ENCODE data around the gene LRRK1. TPM values are rescaled to one million over a fixed set of nuclear protein-coding genes. Genes with fewer than 3 reads are reported as not detected.

Gene LRRK1
- total and polyA plus RNA-seq, 2 of the 4 experiments (the other 2 are of a cell fraction), result 3.0 to 5.8 TPM

DNA sequence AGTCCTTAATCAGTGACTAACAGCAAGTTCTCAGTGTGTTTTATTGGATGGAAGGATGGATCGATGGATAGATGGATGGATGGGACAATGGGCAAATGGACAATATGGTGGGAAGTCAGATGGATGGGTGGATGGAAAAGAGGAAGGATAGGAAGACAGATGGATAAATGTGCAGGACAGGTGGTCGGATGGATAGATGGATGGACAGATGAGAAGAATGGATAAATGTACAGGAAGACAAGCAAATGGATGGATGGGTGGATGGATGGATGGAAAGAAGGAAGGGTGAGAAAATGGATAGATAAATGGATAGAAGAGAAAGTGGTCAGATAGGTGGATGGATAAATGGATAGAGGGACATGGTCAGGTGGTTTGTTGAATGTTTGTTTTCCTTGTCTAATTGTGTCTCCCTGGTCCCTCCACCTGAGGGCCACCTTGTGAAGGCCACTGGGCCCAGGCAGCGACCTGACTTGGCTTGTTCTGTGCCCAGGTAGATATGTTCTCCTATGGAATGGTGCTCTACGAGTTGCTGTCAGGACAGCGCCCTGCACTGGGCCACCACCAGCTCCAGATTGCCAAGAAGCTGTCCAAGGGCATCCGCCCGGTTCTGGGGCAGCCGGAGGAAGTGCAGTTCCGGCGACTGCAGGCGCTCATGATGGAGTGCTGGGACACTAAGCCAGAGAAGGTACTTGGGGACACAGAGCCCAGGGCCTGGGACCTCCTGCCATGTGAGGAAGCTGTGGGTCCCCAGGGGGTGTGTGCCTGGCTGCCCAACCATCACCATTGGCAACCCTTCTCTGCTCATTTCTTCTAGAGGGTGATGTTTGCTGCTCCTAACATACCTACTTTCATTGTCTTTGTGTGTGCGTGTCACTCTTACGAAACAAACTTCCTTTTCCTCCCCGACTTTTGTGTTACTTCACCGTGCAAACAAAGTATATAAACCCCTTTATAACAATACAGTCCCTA is 137.5 kb downstream of the LRRK1 start:
- 86% methylated on average over 5 of the region's 15 CpGs; no CpG with 5 or more reads in 1 of the 2 experiments for WGBS, 2 experiments (ENCODE audit: extremely low coverage in 2 of 2, insufficient read length in 1 of 2)
- TF ChIP-seq, protein P1, sequence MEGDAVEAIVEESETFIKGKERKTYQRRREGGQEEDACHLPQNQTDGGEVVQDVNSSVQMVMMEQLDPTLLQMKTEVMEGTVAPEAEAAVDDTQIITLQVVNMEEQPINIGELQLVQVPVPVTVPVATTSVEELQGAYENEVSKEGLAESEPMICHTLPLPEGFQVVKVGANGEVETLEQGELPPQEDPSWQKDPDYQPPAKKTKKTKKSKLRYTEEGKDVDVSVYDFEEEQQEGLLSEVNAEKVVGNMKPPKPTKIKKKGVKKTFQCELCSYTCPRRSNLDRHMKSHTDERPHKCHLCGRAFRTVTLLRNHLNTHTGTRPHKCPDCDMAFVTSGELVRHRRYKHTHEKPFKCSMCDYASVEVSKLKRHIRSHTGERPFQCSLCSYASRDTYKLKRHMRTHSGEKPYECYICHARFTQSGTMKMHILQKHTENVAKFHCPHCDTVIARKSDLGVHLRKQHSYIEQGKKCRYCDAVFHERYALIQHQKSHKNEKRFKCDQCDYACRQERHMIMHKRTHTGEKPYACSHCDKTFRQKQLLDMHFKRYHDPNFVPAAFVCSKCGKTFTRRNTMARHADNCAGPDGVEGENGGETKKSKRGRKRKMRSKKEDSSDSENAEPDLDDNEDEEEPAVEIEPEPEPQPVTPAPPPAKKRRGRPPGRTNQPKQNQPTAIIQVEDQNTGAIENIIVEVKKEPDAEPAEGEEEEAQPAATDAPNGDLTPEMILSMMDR (conservative IDR thresholded peaks at IDR 0.05; ENCODE audit: low read depth, low read length), result no peak
- no peak for TF ChIP-seq MAZ (IDR thresholded peaks at IDR 0.05; ENCODE audit: borderline replicate concordance, low read depth, low read length)
- no peak for TF ChIP-seq MAFK (IDR thresholded peaks at IDR 0.05; ENCODE audit: low read depth, low read length)
- TF ChIP-seq RFX5 (IDR thresholded peaks at IDR 0.05; ENCODE audit: low read depth, low read length), result no peak
- TF ChIP-seq NFE2L2 (IDR thresholded peaks at IDR 0.05; ENCODE audit: low read depth, low read length), result no peak
- TF ChIP-seq RCOR1 (IDR thresholded peaks at IDR 0.05; ENCODE audit: insufficient replicate concordance, low read length), result no peak
- TF ChIP-seq, protein P2, sequence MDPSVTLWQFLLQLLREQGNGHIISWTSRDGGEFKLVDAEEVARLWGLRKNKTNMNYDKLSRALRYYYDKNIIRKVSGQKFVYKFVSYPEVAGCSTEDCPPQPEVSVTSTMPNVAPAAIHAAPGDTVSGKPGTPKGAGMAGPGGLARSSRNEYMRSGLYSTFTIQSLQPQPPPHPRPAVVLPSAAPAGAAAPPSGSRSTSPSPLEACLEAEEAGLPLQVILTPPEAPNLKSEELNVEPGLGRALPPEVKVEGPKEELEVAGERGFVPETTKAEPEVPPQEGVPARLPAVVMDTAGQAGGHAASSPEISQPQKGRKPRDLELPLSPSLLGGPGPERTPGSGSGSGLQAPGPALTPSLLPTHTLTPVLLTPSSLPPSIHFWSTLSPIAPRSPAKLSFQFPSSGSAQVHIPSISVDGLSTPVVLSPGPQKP (IDR thresholded peaks at IDR 0.05; ENCODE audit: borderline replicate concordance, low read depth, low read length), result no peak
- no peak for TF ChIP-seq POLR2A (IDR thresholded peaks at IDR 0.05; ENCODE audit: low read depth, low read length)
- no peak for TF ChIP-seq SMC3 (IDR thresholded peaks at IDR 0.05; ENCODE audit: low read depth, low read length)
- no peak for TF ChIP-seq MXI1 (IDR thresholded peaks at IDR 0.05; ENCODE audit: borderline replicate concordance, low read depth, low read length)
- TF ChIP-seq RAD21 (IDR thresholded peaks at IDR 0.05; ENCODE audit: low read length), result no peak
- no peak for TF ChIP-seq CHD1 (IDR thresholded peaks at IDR 0.05; ENCODE audit: low read depth, low read length)
- no peak for TF ChIP-seq CEBPB (IDR thresholded peaks at IDR 0.05; ENCODE audit: low read depth, low read length)
- TF ChIP-seq BHLHE40 (IDR thresholded peaks at IDR 0.05; ENCODE audit: low read depth, low read length), result no peak
- no peak overlapping the region; the same call in 1 of the 2 replicates for H3K14ac ChIP-seq (replicated peaks; ENCODE audit: low read depth, low read length)
- no peaks in the 10 kb centered on the region for H4K20me1 ChIP-seq (ENCODE audit: insufficient read depth, low read length)
- no peak overlapping the region for H2BK15ac ChIP-seq (ENCODE audit: low read depth, low read length)
- no peak for DNase-seq
- no peak for ATAC-seq (ENCODE audit: low read depth)
- H3K36me3 ChIP-seq (ENCODE audit: control insufficient read depth, insufficient read depth, low read length), result peaks cover 52% of the 10 kb centered on the region
- H4K8ac ChIP-seq (ENCODE audit: low read depth in 2 of 2, low read length in 2 of 2), result no peak overlapping the region
- H4K5ac ChIP-seq (ENCODE audit: low read depth, low read length), result no peak overlapping the region
- no peak overlapping the region for H3K23ac ChIP-seq (ENCODE audit: low read depth, low read length)
- no peak overlapping the region for H3K18ac ChIP-seq (ENCODE audit: low read depth, low read length)
- 0 out of 2 replicates have a peak, but pooled peaks cover 3% of the 10 kb centered on the region for H3K9me1 ChIP-seq (ENCODE audit: insufficient read depth, low read length)
- no peak overlapping the region for H4K91ac ChIP-seq (ENCODE audit: insufficient read depth, low read depth, low read length)
- H3K4me3 ChIP-seq (ENCODE audit: insufficient read depth, low read depth, low read length), result no peak overlapping the region
- H3K4ac ChIP-seq (ENCODE audit: low read depth, low read length), result no peak overlapping the region
- intact Hi-C loops (cut with micrococcal nuclease) (no loop called here), in situ Hi-C loops (cut with MboI; ENCODE audit: low sequenced_read_pairs) (no loop called here), dilution Hi-C loops (cut with HindIII; ENCODE audit: low sequenced_read_pairs, unreplicated experiment) (no loop called here)
- H3K9ac ChIP-seq (ENCODE audit: low read depth, low read length), result no peak overlapping the region
- H2BK120ac ChIP-seq (ENCODE audit: low read depth, low read length), result no peak overlapping the region
- no peaks in the 10 kb centered on the region for H3K9me3 ChIP-seq (ENCODE audit: control insufficient read depth, insufficient read depth, low read length)
- BruUV-seq (replicated peaks), result no TSS peak
- no peak overlapping the region for H2AFZ ChIP-seq (replicated peaks; ENCODE audit: low read length, poor library complexity)
- H2AK9ac ChIP-seq (replicated peaks; ENCODE audit: low read depth, low read length, poor library complexity), result no peak overlapping the region
- POLR2A ChIA-PET (ENCODE audit: unreplicated experiment), result no interaction called here
- no peak overlapping the region for H2BK20ac ChIP-seq (ENCODE audit: low read depth, low read length)
- no peaks in the 10 kb centered on the region for H3K79me1 ChIP-seq (ENCODE audit: low read depth in 1 of 2, low read length in 2 of 2)
- no peak overlapping the region for H3K27ac ChIP-seq (ENCODE audit: insufficient read depth, low read length)
- H3K4me2 ChIP-seq (ENCODE audit: low read depth, low read length), result no peak overlapping the region
- no peaks in the 10 kb centered on the region for H3K27me3 ChIP-seq (ENCODE audit: control insufficient read depth, insufficient read depth, low read length)
- peak overlapping the region; percentile 37 for H2BK5ac ChIP-seq (ENCODE audit: low read depth, low read length, poor library complexity, severe bottlenecking)
- no peak overlapping the region for H3K56ac ChIP-seq (ENCODE audit: extremely low read depth, insufficient read depth, low read length)
- no peak overlapping the region for H2AK5ac ChIP-seq (ENCODE audit: low read depth, low read length)
- H3K4me1 ChIP-seq (ENCODE audit: control insufficient read depth, insufficient read depth, low read length), result no peaks in the 10 kb centered on the region
- CTCF ChIA-PET, result no interaction called here
